ENCODE measurements around the gene FUCA1. TPM values are rescaled to one million over a fixed set of nuclear protein-coding genes. Genes with fewer than 3 reads are reported as not detected.

The FUCA1 gene
- total RNA-seq, 3 donors from 2014 or later = 82.2 to 171 (median 159) TPM

GRCh38 chr1:23908453-23909341, 40.6 kb upstream of the FUCA1 start:
- no peak for TF ChIP-seq CTCF (IDR thresholded peaks at IDR 0.05)
- Histone ChIP-seq H3K4me3 (no peak overlapping the region), H3K9me3 (no peaks in the 10 kb centered on the region), H3K4me1 (ENCODE audit: low read depth) (peaks cover 4% of the 10 kb centered on the region), H3K36me3 (ENCODE audit: low read depth) (no peaks in the 10 kb centered on the region)
- DNase-seq = peak in 1 of 3 donors; percentile 73
- intact Hi-C loops (cut with DNase I, micrococcal nuclease) = no loop called here
- peak; percentile 48 for ATAC-seq

GRCh38 chr1:23906731-23907130, 38.6 kb upstream of the FUCA1 start:
- ATAC-seq (no peak), DNase-seq (no peak)
- Histone ChIP-seq H3K4me1 (ENCODE audit: low read depth) (no peaks in the 10 kb centered on the region), H3K4me3 (no peak overlapping the region), H3K36me3 (ENCODE audit: low read depth) (no peaks in the 10 kb centered on the region), H3K9me3 (no peaks in the 10 kb centered on the region)
- TF ChIP-seq CTCF (IDR thresholded peaks at IDR 0.05) = no peak
- intact Hi-C loops (cut with DNase I, micrococcal nuclease) = no loop called here

- no peak for ATAC-seq
- no peak for TF ChIP-seq CTCF (IDR thresholded peaks at IDR 0.05)
- Histone ChIP-seq H3K4me3 (no peak overlapping the region), H3K36me3 (ENCODE audit: low read depth) (no peaks in the 10 kb centered on the region), H3K4me1 (ENCODE audit: low read depth) (no peaks in the 10 kb centered on the region), H3K9me3 (no peaks in the 10 kb centered on the region)
- no peak for DNase-seq
- intact Hi-C loops (cut with DNase I, micrococcal nuclease) = no loop called here
These were observed 37.5 kb upstream of the FUCA1 start for GRCh38 chr1:23905461-23906025.

GRCh38 chr1:23904748-23905357, 36.8 kb upstream of the FUCA1 start:
- intact Hi-C loops (cut with DNase I, micrococcal nuclease) = no loop called here
- no peaks in the 10 kb centered on the region for H3K4me1 ChIP-seq (ENCODE audit: low read depth)
- no peak for TF ChIP-seq CTCF (IDR thresholded peaks at IDR 0.05)
- ATAC-seq (no peak), DNase-seq (no peak)
- no peaks in the 10 kb centered on the region for H3K9me3 ChIP-seq
- H3K4me3 ChIP-seq = no peak overlapping the region
- H3K36me3 ChIP-seq (ENCODE audit: low read depth) = no peaks in the 10 kb centered on the region

- no peak for TF ChIP-seq CTCF (IDR thresholded peaks at IDR 0.05)
- intact Hi-C loops (cut with DNase I, micrococcal nuclease) = no loop called here
- DNase-seq (no peak), ATAC-seq (no peak)
- Histone ChIP-seq H3K36me3 (ENCODE audit: low read depth) (no peaks in the 10 kb centered on the region), H3K9me3 (no peaks in the 10 kb centered on the region), H3K4me3 (no peak overlapping the region), H3K4me1 (ENCODE audit: low read depth) (no peaks in the 10 kb centered on the region)
These were observed 35.7 kb upstream of the FUCA1 start for GRCh38 chr1:23903754-23904153.
